Measurements from ENCODE around the gene HRH3. TPM values are rescaled to one million over a fixed set of nuclear protein-coding genes. Genes with fewer than 3 reads are reported as not detected.
A peak's percentile ranks its signal among the peaks of the same experiment; 100 is the strongest.

Gene HRH3
- total RNA-seq, 2 donors from 2014 or later, result 0.44 TPM; not detected in 1

GRCh38 chr20:62262064-62262463 lies 42.0 kb upstream of the HRH3 start:
- no peak overlapping the region for H3K4me3 Mint-ChIP-seq
- Histone ChIP-seq H3K4me3 (ENCODE audit: low read length) (no peak overlapping the region), H3K9ac (ENCODE audit: extremely low read depth, low read length, poor library complexity, severe bottlenecking) (no peak overlapping the region), H3K27me3 (ENCODE audit: control insufficient read depth, insufficient read depth, low read length, poor library complexity, severe bottlenecking) (no peaks in the 10 kb centered on the region), H3K9me3 (ENCODE audit: control insufficient read depth, low read length) (peaks cover 24% of the 10 kb centered on the region), H3K4me1 (ENCODE audit: control insufficient read depth, insufficient read depth, low read length) (no peaks in the 10 kb centered on the region), H3K36me3 (ENCODE audit: control insufficient read depth, insufficient read depth, low read length) (peaks cover 69% of the 10 kb centered on the region), H3K27ac (ENCODE audit: low read depth, low read length) (no peak overlapping the region)
- peaks cover 78% of the 10 kb centered on the region for H3K36me3 Mint-ChIP-seq (ENCODE audit: low read depth)
- 95 to 96% methylated on average over 8 to 10 of the region's 10 CpGs for WGBS, 2 experiments (ENCODE audit: insufficient coverage in 1 of 2, insufficient read length in 1 of 2)
- peak overlapping the region; percentile 55 for H3K27ac Mint-ChIP-seq
- peaks cover 22% of the 10 kb centered on the region for H3K9me3 Mint-ChIP-seq
- TF ChIP-seq CTCF (conservative IDR thresholded peaks at IDR 0.05), result no peak
- no peak for DNase-seq
- H3K4me1 Mint-ChIP-seq, result no peaks in the 10 kb centered on the region
- no peaks in the 10 kb centered on the region for H3K27me3 Mint-ChIP-seq (ENCODE audit: insufficient read depth)

- DNase-seq, result no peak
- Histone ChIP-seq H3K27ac (ENCODE audit: low read depth, low read length) (no peak overlapping the region), H3K27me3 (ENCODE audit: control insufficient read depth, insufficient read depth, low read length, poor library complexity, severe bottlenecking) (no peaks in the 10 kb centered on the region), H3K36me3 (ENCODE audit: control insufficient read depth, insufficient read depth, low read length) (peaks cover 55% of the 10 kb centered on the region), H3K4me1 (ENCODE audit: control insufficient read depth, insufficient read depth, low read length) (no peaks in the 10 kb centered on the region), H3K9me3 (ENCODE audit: control insufficient read depth, low read length) (peaks cover 2% of the 10 kb centered on the region), H3K9ac (ENCODE audit: extremely low read depth, low read length, poor library complexity, severe bottlenecking) (no peak overlapping the region), H3K4me3 (ENCODE audit: low read length) (no peak overlapping the region)
- H3K36me3 Mint-ChIP-seq (ENCODE audit: low read depth), result peaks cover 67% of the 10 kb centered on the region
- H3K27me3 Mint-ChIP-seq (ENCODE audit: insufficient read depth), result no peaks in the 10 kb centered on the region
- H3K4me3 Mint-ChIP-seq, result no peak overlapping the region
- H3K4me1 Mint-ChIP-seq, result no peaks in the 10 kb centered on the region
- WGBS, 2 experiments (ENCODE audit: insufficient coverage in 1 of 2, insufficient read length in 1 of 2), result 86 to 96% methylated on average over 5 to 8 of the region's 8 CpGs
- peaks cover under 1% of the 10 kb centered on the region for H3K9me3 Mint-ChIP-seq
- no peak for TF ChIP-seq CTCF (conservative IDR thresholded peaks at IDR 0.05)
- peak overlapping the region; percentile 36 for H3K27ac Mint-ChIP-seq
These were observed 39.2 kb upstream of the HRH3 start for GRCh38 chr20:62259294-62259565.

DNA sequence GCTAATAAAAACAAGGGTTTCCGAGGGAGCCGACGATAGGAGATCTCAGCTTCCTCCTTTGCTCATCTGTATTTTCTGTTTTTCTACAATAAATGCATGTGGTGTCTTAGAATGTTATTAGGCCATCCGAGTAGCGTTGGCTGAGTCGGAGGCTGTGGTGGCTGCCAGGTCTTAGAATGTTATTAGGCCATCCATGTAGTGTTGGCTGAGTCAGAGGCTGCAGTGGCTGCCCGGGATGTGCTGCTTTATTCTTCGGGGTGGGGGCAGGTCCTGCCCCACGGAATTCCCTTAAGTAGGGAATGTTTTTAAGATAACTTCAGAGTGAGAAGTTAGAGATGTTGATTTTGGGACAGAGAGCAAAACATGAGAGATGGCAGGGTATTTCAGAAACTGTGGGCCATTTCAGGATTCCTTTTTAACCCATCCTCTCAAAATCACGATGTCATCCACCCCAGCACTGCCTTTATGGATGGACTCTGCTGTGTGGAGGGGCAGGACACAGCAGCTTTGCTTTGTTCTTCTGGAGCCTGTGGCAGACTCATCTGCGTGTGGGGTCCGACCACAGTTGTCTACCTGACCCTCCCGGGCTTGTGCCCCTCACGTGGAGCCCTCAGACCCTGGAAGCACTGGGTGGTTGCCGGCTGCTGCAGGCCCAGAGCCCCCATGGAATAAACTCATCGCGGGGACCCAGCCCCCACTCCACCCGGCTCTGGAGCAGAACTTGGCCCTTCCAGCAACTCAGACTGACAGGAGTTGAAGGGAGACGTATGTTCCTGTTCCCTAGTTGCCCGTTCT lies 38.6 kb upstream of the HRH3 start:
- Histone ChIP-seq H3K4me1 (ENCODE audit: control insufficient read depth, insufficient read depth, low read length) (no peaks in the 10 kb centered on the region), H3K36me3 (ENCODE audit: control insufficient read depth, insufficient read depth, low read length) (peaks cover 50% of the 10 kb centered on the region), H3K27me3 (ENCODE audit: control insufficient read depth, insufficient read depth, low read length, poor library complexity, severe bottlenecking) (no peaks in the 10 kb centered on the region), H3K9ac (ENCODE audit: extremely low read depth, low read length, poor library complexity, severe bottlenecking) (no peak overlapping the region), H3K27ac (ENCODE audit: low read depth, low read length) (no peak overlapping the region), H3K9me3 (ENCODE audit: control insufficient read depth, low read length) (no peaks in the 10 kb centered on the region), H3K4me3 (ENCODE audit: low read length) (no peak overlapping the region)
- TF ChIP-seq CTCF (conservative IDR thresholded peaks at IDR 0.05), result no peak
- H3K36me3 Mint-ChIP-seq (ENCODE audit: low read depth), result peaks cover 62% of the 10 kb centered on the region
- no peaks in the 10 kb centered on the region for H3K27me3 Mint-ChIP-seq (ENCODE audit: insufficient read depth)
- 84 to 93% methylated on average over 9 to 20 of the region's 20 CpGs for WGBS, 2 experiments (ENCODE audit: insufficient coverage in 1 of 2, insufficient read length in 1 of 2)
- peak overlapping the region; percentile 7 for H3K27ac Mint-ChIP-seq
- H3K9me3 Mint-ChIP-seq, result no peaks in the 10 kb centered on the region
- H3K4me3 Mint-ChIP-seq, result no peak overlapping the region
- no peaks in the 10 kb centered on the region for H3K4me1 Mint-ChIP-seq
- DNase-seq, result no peak
